EL (cell line): ENCODE data around the gene RHOA.

ENCODE experiments used
- DNase-seq: peaks from one replicate; pipeline ENCODE4 v3.0.0-alpha.2; 2016

RHOA gene

GRCh38 chr3:49313896-49314688 lies 97.7 kb downstream of the RHOA start:
- no peak for DNase-seq

- DNase-seq = no peak
These were observed 100.5 kb downstream of the RHOA start for GRCh38 chr3:49311283-49311682.

GRCh38 chr3:49310677-49311076 lies 101.1 kb downstream of the RHOA start:
- DNase-seq = no peak
